CD4-positive, CD25-positive, alpha-beta regulatory T cell (primary cell): ENCODE measurements around the gene MON1B. TPM values are rescaled to one million over a fixed set of nuclear protein-coding genes. Genes with fewer than 3 reads are reported as not detected.

Experiments used
- ATAC-seq, 2 donors: fragments of 150-1000 bp; cut with Tn5 transposase; one replicate each; pipeline ENCODE4 v1.10.0; 2021; ENCODE audit warnings: low read depth in 2 of 2, moderate number of reproducible peaks in 2 of 2, moderate library complexity in 1 of 2
- DNase-seq, 3 donors: peaks; one replicate each; pipeline versions ENCODE4 v3.0.0 to v3.0.0-alpha.2; 2012 to 2022; ENCODE audit warnings: mixed read lengths in 1 of 3
- H3K27ac ChIP-seq: one replicate; pipeline ENCODE4 v1.7.0; 2013; ENCODE audit warnings: mild to moderate bottlenecking, low read length; ENCODE audit not compliant: insufficient read depth, poor library complexity, severe bottlenecking
- H3K27me3 ChIP-seq: one replicate; pipeline ENCODE4 v1.7.0; 2013; ENCODE audit warnings: low read length; ENCODE audit not compliant: control insufficient read depth, insufficient read depth
- H3K36me3 ChIP-seq: one replicate; pipeline ENCODE4 v1.7.0; 2013; ENCODE audit warnings: mild to moderate bottlenecking, low read length, moderate library complexity; ENCODE audit not compliant: control insufficient read depth, insufficient read depth
- H3K4me1 ChIP-seq: 2 replicates; pipeline ENCODE4 v1.7.0; 2013; ENCODE audit warnings: mild to moderate bottlenecking, low read length; ENCODE audit not compliant: insufficient read depth, control insufficient read depth, poor library complexity, severe bottlenecking
- H3K4me3 ChIP-seq: one replicate; pipeline ENCODE4 v1.7.0; 2013; ENCODE audit warnings: low read depth, mild to moderate bottlenecking, low read length, moderate library complexity
- H3K9me3 ChIP-seq, 2 experiments: 1 replicate in 1 of 2; 2 replicates in 1 of 2; pipeline ENCODE4 v1.7.0; 2013; ENCODE audit warnings: low read length in 2 of 2, mild to moderate bottlenecking in 1 of 2, moderate library complexity in 1 of 2; ENCODE audit not compliant: control insufficient read depth in 2 of 2
- H3K27ac Mint-ChIP-seq, 3 donors: one replicate each; pipeline ENCODE4 v1.8.0; 2020 to 2022; ENCODE audit warnings: mild to moderate bottlenecking in 3 of 3, mixed read lengths in 3 of 3, moderate library complexity in 2 of 3
- H3K27me3 Mint-ChIP-seq: one replicate; pipeline ENCODE4 v1.8.0; 2022; ENCODE audit warnings: mild to moderate bottlenecking, mixed read lengths
- H3K36me3 Mint-ChIP-seq: one replicate; pipeline ENCODE4 v1.8.0; 2020; ENCODE audit warnings: mixed read lengths
- H3K4me1 Mint-ChIP-seq, 4 donors: one replicate each; pipeline ENCODE4 v1.8.0; 2020 to 2022; ENCODE audit warnings: mixed read lengths in 4 of 4, mild to moderate bottlenecking in 1 of 4
- H3K4me3 Mint-ChIP-seq, 4 donors: one replicate each; pipeline ENCODE4 v1.8.0; 2020 to 2022; ENCODE audit warnings: mild to moderate bottlenecking in 4 of 4, mixed read lengths in 4 of 4, moderate library complexity in 3 of 4
- H3K9me3 Mint-ChIP-seq, 7 donors: one replicate each; pipeline ENCODE4 v1.8.0; 2020 to 2022; ENCODE audit warnings: mixed read lengths in 7 of 7, mild to moderate bottlenecking in 3 of 7, moderate library complexity in 2 of 7
- polyA plus RNA-seq, 4 donors: library from polyadenylated mRNA; unstranded; fragments of 300-500 nt; fragmentation: Illumina TruSeq; gene quantifications; one replicate each; pipeline ENCODE4 v1.2.3, GENCODE V29; 2021
- total RNA-seq: library from RNA; stranded (reverse); gene quantifications from one replicate; pipeline ENCODE4 v1.2.3, GENCODE V29; 2022

MON1B gene
- total and polyA plus RNA-seq, 5 donors from 2014 or later, result 40.2 to 75.8 (median 47.1) TPM

DNA sequence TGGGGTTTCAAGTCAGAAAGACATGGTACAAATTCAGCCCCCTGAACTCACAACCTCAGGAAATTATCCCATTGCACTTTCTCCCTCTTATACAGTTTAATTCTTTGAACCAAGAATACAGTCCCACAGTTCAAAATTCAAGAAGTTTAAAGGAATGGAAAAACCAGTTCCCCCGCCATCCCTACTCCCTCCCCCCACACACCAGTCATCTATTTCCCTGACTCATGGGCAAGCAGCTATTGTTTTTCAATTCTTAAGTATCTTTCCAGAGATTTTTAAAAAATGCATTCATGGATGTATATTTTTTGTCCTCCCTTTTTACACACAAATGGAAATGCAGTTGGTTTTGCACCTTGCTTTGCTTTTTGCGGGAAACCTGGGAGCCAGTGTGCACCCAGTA, 15.5 kb downstream of the MON1B start:
- H3K4me3 ChIP-seq, result no peak overlapping the region
- no peaks in the 10 kb centered on the region for H3K36me3 ChIP-seq
- H3K27me3 ChIP-seq, result no peaks in the 10 kb centered on the region
- Mint-ChIP-seq H3K9me3 (no peaks in the 10 kb centered on the region), H3K4me1 (peaks cover 0 to 6% (median 1%) of the 10 kb centered on the region in 4 donors), H3K4me3 (no peak overlapping the region), H3K27ac (peak overlapping the region in 1 of 3 donors; percentile 23), H3K36me3 (no peaks in the 10 kb centered on the region), H3K27me3 (no peaks in the 10 kb centered on the region)
- no peaks in the 10 kb centered on the region for H3K9me3 ChIP-seq
- no peak for ATAC-seq
- peaks cover 4% of the 10 kb centered on the region for H3K4me1 ChIP-seq
- H3K27ac ChIP-seq, result no peak overlapping the region
- no peak for DNase-seq

- no peak overlapping the region for H3K4me3 Mint-ChIP-seq
Measured at GRCh38 chr16:77207030-77207429, 16.0 kb downstream of the MON1B start.

DNA sequence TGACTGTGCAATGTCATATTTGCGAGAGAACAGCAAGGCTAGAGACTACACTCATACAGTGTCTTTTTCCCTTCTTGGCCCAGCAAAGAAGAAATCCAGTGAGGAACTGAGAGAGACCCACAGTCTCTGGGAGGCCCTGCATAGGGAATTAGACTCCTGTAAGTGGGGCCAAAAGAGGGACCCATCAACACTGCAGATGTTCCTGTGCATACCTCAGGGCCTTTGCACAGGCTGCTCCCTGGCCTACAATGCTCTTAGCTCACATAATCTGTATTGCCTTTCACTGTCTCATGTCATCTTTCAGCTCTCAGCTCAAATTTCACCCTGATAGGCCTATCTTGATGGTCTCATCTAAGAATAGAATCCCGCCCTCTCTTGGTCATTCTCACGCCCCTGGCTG, 17.4 kb downstream of the MON1B start:
- H3K9me3 Mint-ChIP-seq, result no peaks in the 10 kb centered on the region
- H3K4me1 Mint-ChIP-seq, result peaks cover under 1 to 11% (median 10%) of the 10 kb centered on the region in 4 donors
- H3K4me3 ChIP-seq, result no peak overlapping the region
- ATAC-seq, result no peak
- peaks cover 7% of the 10 kb centered on the region for H3K4me1 ChIP-seq
- H3K27me3 ChIP-seq, result no peaks in the 10 kb centered on the region
- H3K27ac Mint-ChIP-seq, result no peak overlapping the region
- H3K27ac ChIP-seq, result no peak overlapping the region
- no peak for DNase-seq
- no peaks in the 10 kb centered on the region for H3K27me3 Mint-ChIP-seq
- H3K4me3 Mint-ChIP-seq, result no peak overlapping the region
- no peaks in the 10 kb centered on the region for H3K36me3 ChIP-seq
- H3K9me3 ChIP-seq, result no peaks in the 10 kb centered on the region
- H3K36me3 Mint-ChIP-seq, result no peaks in the 10 kb centered on the region

More at GRCh38 chr16:77207030-77207429, 16.0 kb downstream of the MON1B start:
- H3K36me3 ChIP-seq, result no peaks in the 10 kb centered on the region
- no peaks in the 10 kb centered on the region for H3K27me3 ChIP-seq
- Mint-ChIP-seq H3K27me3 (no peaks in the 10 kb centered on the region), H3K9me3 (no peaks in the 10 kb centered on the region), H3K4me1 (peaks cover 0 to 8% (median 6%) of the 10 kb centered on the region in 4 donors), H3K27ac (no peak overlapping the region), H3K36me3 (no peaks in the 10 kb centered on the region)
- DNase-seq (no peak), ATAC-seq (no peak)
- peaks cover 4% of the 10 kb centered on the region for H3K4me1 ChIP-seq
- no peak overlapping the region for H3K4me3 ChIP-seq
- no peaks in the 10 kb centered on the region for H3K9me3 ChIP-seq
- H3K27ac ChIP-seq, result no peak overlapping the region

- Histone ChIP-seq H3K4me3 (peak overlapping the region; percentile 51), H3K4me1 (peaks cover 3% of the 10 kb centered on the region), H3K36me3 (no peaks in the 10 kb centered on the region), H3K27me3 (no peaks in the 10 kb centered on the region), H3K27ac (peak overlapping the region; percentile 75), H3K9me3 (no peaks in the 10 kb centered on the region)
- Mint-ChIP-seq H3K27me3 (no peaks in the 10 kb centered on the region), H3K27ac (peak overlapping the region in 2 of 3 donors; percentile 72), H3K9me3 (no peaks in the 10 kb centered on the region), H3K36me3 (no peaks in the 10 kb centered on the region), H3K4me3 (peak overlapping the region; percentile 91 to 95 (median 93)), H3K4me1 (peaks cover 6 to 17% (median 14%) of the 10 kb centered on the region in 4 donors)
- DNase-seq (peak; percentile 69 to 74 (median 73)), ATAC-seq (peak; percentile 70 to 74)
Measured at GRCh38 chr16:77211880-77212740, 21.1 kb downstream of the MON1B start.

GRCh38 chr16:77212741-77213541, 22.0 kb downstream of the MON1B start:
- Histone ChIP-seq H3K4me3 (no peak overlapping the region), H3K36me3 (no peaks in the 10 kb centered on the region), H3K4me1 (peaks cover 3% of the 10 kb centered on the region), H3K9me3 (no peaks in the 10 kb centered on the region), H3K27ac (peak overlapping the region; percentile 75), H3K27me3 (no peaks in the 10 kb centered on the region)
- Mint-ChIP-seq H3K9me3 (no peaks in the 10 kb centered on the region), H3K4me3 (peak overlapping the region; percentile 67 to 94 (median 91)), H3K4me1 (peaks cover 6 to 17% (median 14%) of the 10 kb centered on the region in 4 donors), H3K36me3 (no peaks in the 10 kb centered on the region), H3K27me3 (no peaks in the 10 kb centered on the region), H3K27ac (peak overlapping the region in 2 of 3 donors; percentile 69 to 80)
- ATAC-seq, result peak; percentile 79 to 83
- peak; percentile 51 to 72 (median 71) for DNase-seq

- no peak overlapping the region for H3K27ac ChIP-seq
- Mint-ChIP-seq H3K4me1 (peaks cover 6 to 17% (median 14%) of the 10 kb centered on the region in 4 donors), H3K4me3 (peak overlapping the region; percentile 67 to 94 (median 92)), H3K27me3 (no peaks in the 10 kb centered on the region), H3K36me3 (no peaks in the 10 kb centered on the region), H3K9me3 (no peaks in the 10 kb centered on the region), H3K27ac (peak overlapping the region; percentile 69 to 83 (median 80))
- H3K36me3 ChIP-seq, result no peaks in the 10 kb centered on the region
- no peak for DNase-seq
- no peak for ATAC-seq
- H3K9me3 ChIP-seq, result no peaks in the 10 kb centered on the region
- peaks cover 3% of the 10 kb centered on the region for H3K4me1 ChIP-seq
- H3K4me3 ChIP-seq, result no peak overlapping the region
- H3K27me3 ChIP-seq, result no peaks in the 10 kb centered on the region
Measured at GRCh38 chr16:77213542-77214106, 22.6 kb downstream of the MON1B start.

- no peak overlapping the region for H3K27ac Mint-ChIP-seq
- Histone ChIP-seq H3K36me3 (no peaks in the 10 kb centered on the region), H3K27ac (no peak overlapping the region), H3K27me3 (no peaks in the 10 kb centered on the region), H3K4me3 (no peak overlapping the region), H3K4me1 (peaks cover 3% of the 10 kb centered on the region), H3K9me3 (no peaks in the 10 kb centered on the region)
- peaks cover 6 to 17% (median 14%) of the 10 kb centered on the region in 4 donors for H3K4me1 Mint-ChIP-seq
- peak overlapping the region in 3 of 4 donors; percentile 67 to 94 (median 91) for H3K4me3 Mint-ChIP-seq
- H3K36me3 Mint-ChIP-seq, result no peaks in the 10 kb centered on the region
- DNase-seq (no peak), ATAC-seq (no peak)
- no peaks in the 10 kb centered on the region for H3K9me3 Mint-ChIP-seq
- no peaks in the 10 kb centered on the region for H3K27me3 Mint-ChIP-seq
Measured at GRCh38 chr16:77214411-77215138, 23.6 kb downstream of the MON1B start.
